Stimulated activated CD4-positive, alpha-beta T cell treated with anti-CD3 and anti-CD28 coated beads, Interleukin-4, amount 100 ng/mL, for 4 hours (primary cell): ENCODE measurements around the gene RWDD4.

Experiments used
- DNase-seq, 2 experiments: peaks; one replicate each; pipeline ENCODE4 v3.0.0-alpha.2; 2020

RWDD4 gene

GRCh38 chr4:183599284-183599683 lies 59.7 kb downstream of the RWDD4 start:
- no peak for DNase-seq

- DNase-seq: no peak
These were observed 62.8 kb downstream of the RWDD4 start for GRCh38 chr4:183596067-183596757.

- no peak for DNase-seq
These were observed 64.2 kb downstream of the RWDD4 start for GRCh38 chr4:183594823-183595222.

GRCh38 chr4:183591301-183591700 lies 67.7 kb downstream of the RWDD4 start:
- DNase-seq: no peak
